K562 (cell line): Measurements from ENCODE around the gene FRMD1. TPM values are rescaled to one million over a fixed set of nuclear protein-coding genes. Genes with fewer than 3 reads are reported as not detected.

Experiments
- ATAC-seq: fragments of 200-7000 bp; cut with Tn5 transposase; 3 replicates; pipeline ENCODE4 v1.9.1; 2020; ENCODE audit warnings: moderate library complexity
- BruUV-seq: library from RNA; stranded (reverse); fragments of 400-500 nt; replicated peaks from 2 replicates; lab custom pipeline; 2021; lab: Mats Ljungman, UMichigan
- CTCF ChIA-PET: fragments of 300-600 bp; formaldehyde crosslinking; extraction: SDS; loops from one replicate; lab custom pipeline; 2021; ENCODE audit warnings: low intra/inter-chr PET ratio; lab: Yijun Ruan, JAX
- POLR2A ChIA-PET: fragments of 300-600, 350-650 bp; sonication (Branson Sonifier 250); formaldehyde crosslinking; extraction: SDS; loops from one replicate; lab custom pipeline; 2021; ENCODE audit warnings: antibody characterized with exemption, inconsistent platforms; lab: Yijun Ruan, JAX
- DNase-seq, 4 experiments: peaks; one replicate each; pipeline versions ENCODE4 v3.0.0 to v3.0.0-alpha.2; 2011 to 2018; ENCODE audit warnings: low spot score in 3 of 4, mixed read lengths in 3 of 4; ENCODE audit errors: extremely low read depth in 1 of 4
- FAIRE-seq: peaks from 2 replicates; lab custom pipeline; 2011; peaks lifted over from hg19 to GRCh38; lab: Jason Lieb, UNC
- H2AFZ ChIP-seq: 2 replicates; pipeline ENCODE4 v1.6.0; 2011; ENCODE audit warnings: low read depth, low read length, control low read depth, inconsistent platforms
- H3K27ac ChIP-seq: fragments of 200-600 bp; 3 replicates; pipeline ENCODE4 v1.8.0; 2011; ENCODE audit warnings: low read depth, mild to moderate bottlenecking, control low read depth, inconsistent platforms, low read length, moderate library complexity, mixed read lengths; ENCODE audit errors: extremely low read depth
- H3K27me3 ChIP-seq, 2 experiments: fragments of 300-600 bp in 1 of 2; 2 replicates in 1 of 2; 3 replicates in 1 of 2; pipeline versions ENCODE4 v1.6.0 to v1.8.0; 2011; ENCODE audit warnings: inconsistent platforms in 2 of 2, low read length in 2 of 2, mild to moderate bottlenecking in 1 of 2, mixed read lengths in 1 of 2, moderate library complexity in 1 of 2; ENCODE audit not compliant: control insufficient read depth in 2 of 2, insufficient read depth in 2 of 2
- H3K36me3 ChIP-seq: fragments of 300-600 bp; 3 replicates; pipeline ENCODE4 v1.8.0; 2011; ENCODE audit warnings: mild to moderate bottlenecking, low read length, inconsistent platforms; ENCODE audit not compliant: control insufficient read depth, insufficient read depth
- H3K4me1 ChIP-seq, 2 experiments: fragments of 200-600 bp in 1 of 2; replicated peaks in 1 of 2; 2 replicates in 1 of 2; 3 replicates in 1 of 2; pipeline versions ENCODE4 v1.5.1 to v1.8.0; 2011; ENCODE audit warnings: inconsistent platforms in 2 of 2, low read length in 2 of 2, mild to moderate bottlenecking in 1 of 2, mixed read lengths in 1 of 2, moderate library complexity in 1 of 2; ENCODE audit not compliant: control insufficient read depth in 2 of 2, insufficient read depth in 2 of 2
- H3K4me2 ChIP-seq: 2 replicates; pipeline ENCODE4 v1.6.1; 2011; ENCODE audit warnings: low read length, control low read depth, inconsistent platforms, mixed read lengths; ENCODE audit not compliant: insufficient read depth
- H3K4me3 ChIP-seq: fragments of 200-600 bp; sonication (generic), shearing (Covaris generic); 2 replicates; pipeline ENCODE4 v1.5.1; 2016; ENCODE audit warnings: control low read depth, inconsistent platforms
- H3K79me2 ChIP-seq: fragments of 200-600 bp; 3 replicates; pipeline ENCODE4 v1.8.0; 2011; ENCODE audit warnings: low read length, inconsistent platforms; ENCODE audit not compliant: control insufficient read depth, insufficient read depth
- H3K9ac ChIP-seq, 2 experiments: 2 replicates each; pipeline versions ENCODE4 v1.6.0 to v1.6.1; 2011; ENCODE audit warnings: low read depth in 2 of 2, low read length in 2 of 2, control low read depth in 1 of 2, inconsistent platforms in 1 of 2, mild to moderate bottlenecking in 1 of 2, mixed read lengths in 1 of 2; ENCODE audit not compliant: insufficient read depth in 1 of 2
- H3K9me1 ChIP-seq: one replicate; pipeline ENCODE4 v1.6.0; 2011; ENCODE audit warnings: inconsistent platforms, mild to moderate bottlenecking, low read length, moderate library complexity; ENCODE audit not compliant: control insufficient read depth, insufficient read depth
- H3K9me3 ChIP-seq: replicated peaks from 2 replicates; pipeline ENCODE4 v1.5.1; 2011; ENCODE audit warnings: low read depth, low read length, inconsistent platforms; ENCODE audit not compliant: control insufficient read depth, insufficient read depth
- H4K20me1 ChIP-seq: replicated peaks from 2 replicates; pipeline ENCODE4 v1.6.1; 2011; ENCODE audit warnings: low read length, inconsistent platforms, mixed read lengths; ENCODE audit not compliant: control insufficient read depth, insufficient read depth
- ATF7 ChIP-seq: fragments of 450-650 bp; IDR thresholded peaks from 2 replicates; pipeline ENCODE4 v1.7.1; 2014; ENCODE audit warnings: mild to moderate bottlenecking, moderate library complexity
- IRF1 ChIP-seq: sonication (generic); formaldehyde crosslinking; IDR thresholded peaks from 2 replicates; pipeline ENCODE4 v1.8.0; 2022; ENCODE audit warnings: missing genetic modification reagents, mild to moderate bottlenecking, borderline replicate concordance
- MLX ChIP-seq, 2 experiments: fragments of 450-650 bp in 1 of 2; sonication (generic) in 1 of 2; formaldehyde crosslinking; conservative IDR thresholded peaks; 2 replicates each; pipeline versions ENCODE4 v1.4.0 to v1.8.1; 2020 to 2022; ENCODE audit warnings: mild to moderate bottlenecking in 1 of 2, missing genetic modification reagents in 1 of 2
- MTF1 ChIP-seq: fragments of 250-450 bp; sonication (Bioruptor Pico); IDR thresholded peaks from 2 replicates; pipeline ENCODE4 v1.9.0; 2021; ENCODE audit warnings: moderate library complexity, mild to moderate bottlenecking, inconsistent platforms, borderline replicate concordance
- PHF8 ChIP-seq: fragments of 200-600 bp; sonication (generic); IDR thresholded peaks from 2 replicates; pipeline ENCODE4 v1.6.1; 2012; ENCODE audit warnings: mixed run types, mild to moderate bottlenecking, inconsistent platforms, low read length, moderate library complexity, borderline replicate concordance
- RBBP5 ChIP-seq: fragments of 200-600 bp; sonication (generic); IDR thresholded peaks from 2 replicates; pipeline ENCODE4 v1.6.1; 2012; ENCODE audit warnings: borderline replicate concordance, mild to moderate bottlenecking, low read length, control low read depth, inconsistent platforms; ENCODE audit not compliant: insufficient read depth, poor library complexity, severe bottlenecking
- SIRT6 ChIP-seq: IDR thresholded peaks from one replicate; pipeline ENCODE4 v1.6.1; 2012; ENCODE audit warnings: low read depth, mild to moderate bottlenecking, control low read depth, inconsistent platforms, low read length, moderate library complexity
- SRF ChIP-seq, 2 experiments: fragments of 250-450, 450-650 bp in 1 of 2; sonication (Bioruptor Pico) in 1 of 2; sonication (generic) in 1 of 2; formaldehyde crosslinking; IDR thresholded peaks; 2 replicates each; pipeline versions ENCODE4 v1.5.0 to v1.5.1; 2020 to 2022; ENCODE audit warnings: mild to moderate bottlenecking in 1 of 2, missing genetic modification reagents in 1 of 2
- THAP7 ChIP-seq: fragments of 250-450 bp; sonication (Bioruptor Pico); IDR thresholded peaks from 2 replicates; pipeline ENCODE4 v1.5.0; 2021
- WGBS: fragments of 100-300 bp; shearing (Covaris generic); methylation state at CpG from one replicate; pipeline ENCODE4 v1.1.6; 2016; ENCODE audit warnings: low coverage, mixed read lengths; ENCODE audit not compliant: insufficient coverage; ENCODE audit errors: missing lambda C conversion rate; 5-methylcytosine and 5-hydroxymethylcytosine counted together
- in situ Hi-C: fragments of 300-500 bp; cut with MboI; formaldehyde crosslinking; loops from 4 replicates; pipeline ENCODE4 v1.15.0; 2018; ENCODE audit warnings: inconsistent platforms, mixed read lengths
- intact Hi-C: fragments of 100-400 bp; cut with micrococcal nuclease; formaldehyde crosslinking; loops from 2 replicates; pipeline ENCODE4 v1.14.2; 2022
- polyA plus RNA-seq, 8 experiments: library from polyadenylated mRNA; depleted of rRNA in 4 of 8; stranded (reverse) in 5 of 8; unstranded in 3 of 8; fragments of >200 nt; fragmentation: Nextera tagmentation in 2 of 8; fragmentation: Illumina TruSeq in 1 of 8; extraction: Ambion mirVana in 2 of 8; extraction: Trizol in 1 of 8; gene quantifications; 2 replicates each; pipeline versions ENCODE4 v1.2.1 to v1.2.3, GENCODE V29; 2011 to 2014; ENCODE audit warnings: inconsistent platforms in 1 of 8, missing spikeins in 1 of 8
- total RNA-seq, 7 experiments: library from RNA; depleted of rRNA in 6 of 7; stranded (reverse); fragments of >200 nt in 6 of 7; fragmentation: Illumina TruSeq in 2 of 7; extraction: Trizol in 2 of 7; gene quantifications; 2 replicates each; pipeline versions ENCODE4 v1.2.1 to v1.2.3, GENCODE V29; 2011 to 2021; ENCODE audit warnings: low replicate concordance in 1 of 7
- TF ChIP-seq, protein P1 (sequence below): sonication (generic); formaldehyde crosslinking; IDR thresholded peaks from 2 replicates; pipeline ENCODE4 v1.8.0; 2023; ENCODE audit warnings: mild to moderate bottlenecking, missing genetic modification reagents

FRMD1 gene
- total and polyA plus RNA-seq, 9 of the 15 experiments (the other 6 are each of a cell fraction or from before 2014, with no cell fraction given) = 0.01 to 0.04 (median 0.01) TPM; not detected in 6

DNA sequence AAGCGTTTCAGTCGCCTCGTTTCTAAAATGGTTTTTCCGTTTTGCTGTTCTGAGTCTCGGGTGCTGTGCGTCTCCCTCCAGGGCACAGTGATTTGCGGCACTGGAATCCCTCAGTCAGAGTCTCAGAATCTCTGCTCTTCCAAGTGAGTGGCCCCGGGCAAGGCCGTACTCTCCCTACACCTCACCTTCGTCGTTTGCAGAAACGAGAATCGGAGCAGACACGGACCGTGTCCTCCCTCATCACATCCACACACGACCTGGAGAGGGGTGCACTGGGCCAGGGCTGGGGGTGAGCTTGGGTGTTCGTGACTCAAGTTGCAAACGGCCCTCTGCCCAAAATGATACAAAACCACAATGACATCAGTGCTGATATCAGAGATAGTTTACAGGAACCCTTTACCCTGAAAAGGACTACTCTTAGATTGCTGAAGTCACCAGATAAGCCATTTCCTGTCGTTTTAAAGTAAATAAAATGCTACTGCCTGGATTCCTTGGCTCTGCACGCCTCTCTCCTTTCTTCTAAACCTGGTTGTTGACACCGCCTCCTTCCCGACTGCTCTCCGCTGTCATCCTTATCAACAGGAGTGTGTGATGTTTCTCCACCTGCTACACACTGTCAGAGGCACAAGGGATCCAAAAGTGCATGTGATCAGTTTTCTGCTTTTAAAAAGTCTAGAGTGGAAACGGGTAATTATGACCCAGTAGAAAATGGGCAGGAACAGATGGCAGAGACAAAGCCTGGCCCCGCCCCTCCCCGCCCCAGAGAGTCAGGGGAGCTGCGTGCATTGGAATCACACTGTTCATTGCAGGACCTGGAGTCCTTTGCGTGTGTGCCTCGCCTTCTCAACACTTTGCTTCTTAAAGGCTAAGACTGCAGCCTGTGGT lies 43.1 kb downstream of the FRMD1 start (continued):
- TF ChIP-seq ATF7 = peak; percentile 93
- TF ChIP-seq, all 486 proteins: peak for 74

- Histone ChIP-seq H2AFZ (peak overlapping the region; percentile 80), H3K9me1 (no peaks in the 10 kb centered on the region), H3K4me3 (peak overlapping the region; percentile 23), H3K9ac (peak overlapping the region; percentile 14 to 78; a peak in 3 of 4 replicates), H3K27ac (peak overlapping the region; percentile 26; the same call in 1 of the 3 replicates), H3K27me3 (peaks cover 17 to 49% of the 10 kb centered on the region in 2 experiments), H3K4me2 (peak overlapping the region; percentile 76), H3K9me3 (no peaks in the 10 kb centered on the region), H4K20me1 (peaks cover 6% of the 10 kb centered on the region; the same call in 1 of the 2 replicates), H3K79me2 (no peaks in the 10 kb centered on the region), H3K36me3 (no peaks in the 10 kb centered on the region), H3K4me1 (peaks cover 10 to 14% of the 10 kb centered on the region in 2 experiments)
- intact Hi-C loops = no loop called here
- FAIRE-seq (no peak), DNase-seq (peak; percentile 40 to 94 (median 83)), ATAC-seq (peak; percentile 56)
- POLR2A ChIA-PET = interaction anchor here (0.5 to 0.7 kb wide), 2 partner anchors 198 to 269 kb away, joined by 3 read pairs; no protein-coding TSS in a partner anchor
- WGBS = 12% methylated on average over 25 of the region's 45 CpGs
- in situ Hi-C loops = no loop called here
- CTCF ChIA-PET = no interaction called here
- no TSS peak for BruUV-seq
- TF ChIP-seq, protein P1, sequence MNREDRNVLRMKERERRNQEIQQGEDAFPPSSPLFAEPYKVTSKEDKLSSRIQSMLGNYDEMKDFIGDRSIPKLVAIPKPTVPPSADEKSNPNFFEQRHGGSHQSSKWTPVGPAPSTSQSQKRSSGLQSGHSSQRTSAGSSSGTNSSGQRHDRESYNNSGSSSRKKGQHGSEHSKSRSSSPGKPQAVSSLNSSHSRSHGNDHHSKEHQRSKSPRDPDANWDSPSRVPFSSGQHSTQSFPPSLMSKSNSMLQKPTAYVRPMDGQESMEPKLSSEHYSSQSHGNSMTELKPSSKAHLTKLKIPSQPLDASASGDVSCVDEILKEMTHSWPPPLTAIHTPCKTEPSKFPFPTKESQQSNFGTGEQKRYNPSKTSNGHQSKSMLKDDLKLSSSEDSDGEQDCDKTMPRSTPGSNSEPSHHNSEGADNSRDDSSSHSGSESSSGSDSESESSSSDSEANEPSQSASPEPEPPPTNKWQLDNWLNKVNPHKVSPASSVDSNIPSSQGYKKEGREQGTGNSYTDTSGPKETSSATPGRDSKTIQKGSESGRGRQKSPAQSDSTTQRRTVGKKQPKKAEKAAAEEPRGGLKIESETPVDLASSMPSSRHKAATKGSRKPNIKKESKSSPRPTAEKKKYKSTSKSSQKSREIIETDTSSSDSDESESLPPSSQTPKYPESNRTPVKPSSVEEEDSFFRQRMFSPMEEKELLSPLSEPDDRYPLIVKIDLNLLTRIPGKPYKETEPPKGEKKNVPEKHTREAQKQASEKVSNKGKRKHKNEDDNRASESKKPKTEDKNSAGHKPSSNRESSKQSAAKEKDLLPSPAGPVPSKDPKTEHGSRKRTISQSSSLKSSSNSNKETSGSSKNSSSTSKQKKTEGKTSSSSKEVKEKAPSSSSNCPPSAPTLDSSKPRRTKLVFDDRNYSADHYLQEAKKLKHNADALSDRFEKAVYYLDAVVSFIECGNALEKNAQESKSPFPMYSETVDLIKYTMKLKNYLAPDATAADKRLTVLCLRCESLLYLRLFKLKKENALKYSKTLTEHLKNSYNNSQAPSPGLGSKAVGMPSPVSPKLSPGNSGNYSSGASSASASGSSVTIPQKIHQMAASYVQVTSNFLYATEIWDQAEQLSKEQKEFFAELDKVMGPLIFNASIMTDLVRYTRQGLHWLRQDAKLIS (CRISPR knock-in tag) = 0 out of 2 replicates have a peak, but pooled peaks have one; percentile 10
- peak; percentile 28 for TF ChIP-seq RBBP5
- TF ChIP-seq THAP7 (CRISPR knock-in tag) = no peak
- no peak for TF ChIP-seq IRF1
- TF ChIP-seq SRF (CRISPR knock-in tag; IDR thresholded peaks at IDR 0.05) = no peak
- no peak for TF ChIP-seq MLX (CRISPR knock-in tag; conservative IDR thresholded peaks at IDR 0.05)
- TF ChIP-seq PHF8 = no peak
- no peak for TF ChIP-seq MTF1
- no peak for TF ChIP-seq SIRT6
These were observed 43.8 kb downstream of the FRMD1 start for GRCh38 chr6:168035098-168035660.
